HEK293T (cell line): ENCODE measurements around the gene RNASEL.

Experiments
- BHLHE40 ChIP-seq: fragments of 450-650 bp; IDR thresholded peaks from 2 replicates; pipeline ENCODE4 v1.6.1; 2016; ENCODE audit warnings: mild to moderate bottlenecking, moderate library complexity, borderline replicate concordance
- FOXA1 ChIP-seq: fragments of 450-650 bp; IDR thresholded peaks from 2 replicates; pipeline ENCODE4 v1.6.1; 2016; ENCODE audit warnings: mild to moderate bottlenecking
- FOXK2 ChIP-seq: fragments of 450-650 bp; IDR thresholded peaks from 2 replicates; pipeline ENCODE4 v1.6.1; 2016; ENCODE audit warnings: mild to moderate bottlenecking
- FOXM1 ChIP-seq: fragments of 450-650 bp; IDR thresholded peaks from 2 replicates; pipeline ENCODE4 v1.6.1; 2017; ENCODE audit warnings: mild to moderate bottlenecking, borderline replicate concordance
- HDGF ChIP-seq: fragments of 450-650 bp; IDR thresholded peaks from 2 replicates; pipeline ENCODE4 v1.6.1; 2017; ENCODE audit warnings: antibody characterized with exemption, borderline replicate concordance
- L3MBTL2 ChIP-seq: fragments of 450-650 bp; conservative IDR thresholded peaks from 2 replicates; pipeline ENCODE4 v1.6.1; 2016; ENCODE audit warnings: mild to moderate bottlenecking
- LEF1 ChIP-seq: fragments of 450-650 bp; IDR thresholded peaks from 2 replicates; pipeline ENCODE4 v1.6.1; 2017; ENCODE audit warnings: mild to moderate bottlenecking, borderline replicate concordance
- SP1 ChIP-seq: fragments of 450-650 bp; IDR thresholded peaks from 2 replicates; pipeline ENCODE4 v1.6.1; 2017
- SUZ12 ChIP-seq: fragments of 450-650 bp; IDR thresholded peaks from 2 replicates; pipeline ENCODE4 v1.6.1; 2016; ENCODE audit warnings: mild to moderate bottlenecking
- ZNF384 ChIP-seq: fragments of 450-650 bp; IDR thresholded peaks from 2 replicates; pipeline ENCODE4 v1.6.1; 2016

GRCh38 chr1:182587666-182588499 is 1.2 kb downstream of the RNASEL start:
- no peak for TF ChIP-seq BHLHE40
- TF ChIP-seq FOXM1, result no peak
- TF ChIP-seq ZNF384, result no peak
- TF ChIP-seq FOXK2, result no peak
- TF ChIP-seq SP1, result no peak
- TF ChIP-seq SUZ12, result no peak
- no peak for TF ChIP-seq HDGF
- no peak for TF ChIP-seq LEF1
- no peak for TF ChIP-seq L3MBTL2
- TF ChIP-seq FOXA1, result no peak
